Left lung (tissue), 10 donors: ENCODE measurements around the gene TMPRSS9. TPM values are rescaled to one million over a fixed set of nuclear protein-coding genes. Genes with fewer than 3 reads are reported as not detected.
A peak's percentile ranks its signal among the peaks of the same experiment; 100 is the strongest.

Experiments used
- ATAC-seq: fragments of 200-7000 bp; cut with Tn5 transposase; one replicate; pipeline ENCODE4 v1.9.1; 2020; ENCODE audit warnings: moderate library complexity
- DNase-seq, 4 donors: peaks; one replicate each; pipeline ENCODE4 v3.0.0-alpha.2; 2013 to 2020
- H3K27ac ChIP-seq, 2 donors: fragments of 200-600 bp; sonication (generic) in 1 of 2; one replicate each; pipeline versions ENCODE4 v1.5.0 to v1.8.0; 2020 to 2021
- H3K27me3 ChIP-seq, 2 donors: fragments of 200-600 bp; sonication (generic) in 1 of 2; one replicate each; pipeline versions ENCODE4 v1.5.0 to v1.8.0; 2020 to 2021
- H3K36me3 ChIP-seq, 2 donors: fragments of 200-600 bp; sonication (generic) in 1 of 2; one replicate each; pipeline versions ENCODE4 v1.5.0 to v1.8.0; 2020 to 2021
- H3K4me1 ChIP-seq, 2 donors: fragments of 200-600 bp; one replicate each; pipeline ENCODE4 v1.8.0; 2021
- H3K4me3 ChIP-seq, 2 donors: fragments of 200-600 bp; sonication (generic) in 1 of 2; one replicate each; pipeline versions ENCODE4 v1.5.0 to v1.8.0; 2020 to 2021; ENCODE audit warnings: mild to moderate bottlenecking in 1 of 2
- H3K9me3 ChIP-seq, 2 donors: fragments of 200-600 bp; sonication (generic) in 1 of 2; one replicate each; pipeline versions ENCODE4 v1.5.0 to v1.8.0; 2020 to 2021
- intact Hi-C, 2 donors: fragments of 100-400 bp; cut with DNase I; formaldehyde crosslinking; loops; one replicate each; pipeline versions ENCODE4 v1.11.2 to v1.14.2; 2022
- polyA plus RNA-seq, 6 donors: library from polyadenylated mRNA; unstranded; fragments of 120-200 nt; gene quantifications; one replicate each; pipeline ENCODE4 v1.2.1, GENCODE V29; 2013; ENCODE audit not compliant: insufficient read length in 6 of 6
- total RNA-seq, 2 donors: library from RNA; stranded (reverse); fragmentation: NEBNext Ultra II Directional; extraction: Animal tissue kit (Norgen Biotek cat#: 25700); gene quantifications; one replicate each; pipeline ENCODE4 v1.2.1, GENCODE V29; 2021
- TF ChIP-seq, protein P1 (sequence below), 2 donors: fragments of 200-600 bp; sonication (generic) in 1 of 2; IDR thresholded peaks; one replicate each; pipeline versions ENCODE4 v1.5.0 to v1.8.0; 2021; ENCODE audit warnings: antibody characterized with exemption in 2 of 2
- donor health status: DM: no; HTN: yes; CAD: no.
- donor health status: DM: no; HTN: no; CAD: no.

The TMPRSS9 gene
- total and polyA plus RNA-seq, 8 donors = 0.45 to 1.1 (median 0.49) TPM; not detected in 2

DNA sequence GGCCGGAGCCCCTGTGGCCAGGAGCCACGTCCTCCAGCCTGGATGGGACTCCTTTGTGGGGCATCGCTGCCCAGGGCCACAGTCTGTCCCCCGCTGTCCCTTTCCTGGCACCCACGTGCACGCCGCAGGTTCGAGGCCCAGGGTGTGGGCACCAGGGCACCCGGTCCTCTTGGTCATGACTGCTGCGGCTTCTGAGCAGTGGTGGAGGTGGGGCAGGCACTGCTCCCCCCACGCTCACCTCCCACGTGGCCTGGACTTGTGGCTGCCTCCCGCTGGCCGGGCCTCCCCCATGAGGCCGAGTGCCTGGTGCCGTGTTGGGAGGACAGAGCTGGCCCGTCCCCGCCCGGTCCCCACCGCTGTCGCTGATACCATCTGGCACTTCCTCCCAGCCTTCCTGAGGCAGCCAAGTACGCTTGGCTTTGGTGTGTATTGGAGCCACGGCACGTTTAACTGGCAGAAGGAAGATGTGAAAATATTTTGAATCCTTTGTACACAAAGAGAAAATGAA is 18.8 kb upstream of the TMPRSS9 start:
- peaks cover 0 to 63% of the 10 kb centered on the region in 2 donors for H3K36me3 ChIP-seq
- H3K4me3 ChIP-seq = no peak overlapping the region
- no peaks in the 10 kb centered on the region for H3K9me3 ChIP-seq
- no peak overlapping the region for H3K27ac ChIP-seq
- intact Hi-C loops = no loop called here
- peak in 1 of 4 donors; percentile 62 for DNase-seq
- ATAC-seq = no peak
- no peaks in the 10 kb centered on the region for H3K27me3 ChIP-seq
- H3K4me1 ChIP-seq = no peaks in the 10 kb centered on the region
- TF ChIP-seq, protein P1, sequence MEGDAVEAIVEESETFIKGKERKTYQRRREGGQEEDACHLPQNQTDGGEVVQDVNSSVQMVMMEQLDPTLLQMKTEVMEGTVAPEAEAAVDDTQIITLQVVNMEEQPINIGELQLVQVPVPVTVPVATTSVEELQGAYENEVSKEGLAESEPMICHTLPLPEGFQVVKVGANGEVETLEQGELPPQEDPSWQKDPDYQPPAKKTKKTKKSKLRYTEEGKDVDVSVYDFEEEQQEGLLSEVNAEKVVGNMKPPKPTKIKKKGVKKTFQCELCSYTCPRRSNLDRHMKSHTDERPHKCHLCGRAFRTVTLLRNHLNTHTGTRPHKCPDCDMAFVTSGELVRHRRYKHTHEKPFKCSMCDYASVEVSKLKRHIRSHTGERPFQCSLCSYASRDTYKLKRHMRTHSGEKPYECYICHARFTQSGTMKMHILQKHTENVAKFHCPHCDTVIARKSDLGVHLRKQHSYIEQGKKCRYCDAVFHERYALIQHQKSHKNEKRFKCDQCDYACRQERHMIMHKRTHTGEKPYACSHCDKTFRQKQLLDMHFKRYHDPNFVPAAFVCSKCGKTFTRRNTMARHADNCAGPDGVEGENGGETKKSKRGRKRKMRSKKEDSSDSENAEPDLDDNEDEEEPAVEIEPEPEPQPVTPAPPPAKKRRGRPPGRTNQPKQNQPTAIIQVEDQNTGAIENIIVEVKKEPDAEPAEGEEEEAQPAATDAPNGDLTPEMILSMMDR (IDR thresholded peaks at IDR 0.05) = no peak

DNA sequence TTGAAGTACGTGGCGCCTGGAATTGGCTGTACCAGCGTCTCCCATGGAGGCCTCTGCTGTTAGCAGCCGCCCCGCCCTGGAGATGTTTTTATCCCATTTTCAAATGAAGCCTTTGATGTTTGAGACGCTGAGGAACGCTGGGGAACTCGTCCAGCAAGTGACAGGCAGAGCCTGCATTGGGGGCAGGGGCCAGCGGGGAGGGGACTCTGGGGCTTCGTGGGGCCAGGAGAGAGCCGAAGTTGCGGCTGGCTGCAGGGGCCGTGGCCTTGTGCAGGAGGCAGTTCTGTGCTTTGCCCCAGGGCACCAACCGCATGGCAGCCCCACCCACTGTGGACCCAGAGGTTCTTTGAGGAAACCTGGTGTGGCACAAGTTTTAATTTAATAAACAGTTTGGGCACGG is 18.1 kb upstream of the TMPRSS9 start:
- H3K9me3 ChIP-seq = no peaks in the 10 kb centered on the region
- no peak for ATAC-seq
- no peak overlapping the region for H3K27ac ChIP-seq
- no peaks in the 10 kb centered on the region for H3K27me3 ChIP-seq
- no peak overlapping the region for H3K4me3 ChIP-seq
- intact Hi-C loops = no loop called here
- TF ChIP-seq, protein P1 (IDR thresholded peaks at IDR 0.05) = no peak
- peaks cover 0 to 70% of the 10 kb centered on the region in 2 donors for H3K36me3 ChIP-seq
- no peaks in the 10 kb centered on the region for H3K4me1 ChIP-seq
- peak in 2 of 4 donors; percentile 66 to 72 for DNase-seq

DNA sequence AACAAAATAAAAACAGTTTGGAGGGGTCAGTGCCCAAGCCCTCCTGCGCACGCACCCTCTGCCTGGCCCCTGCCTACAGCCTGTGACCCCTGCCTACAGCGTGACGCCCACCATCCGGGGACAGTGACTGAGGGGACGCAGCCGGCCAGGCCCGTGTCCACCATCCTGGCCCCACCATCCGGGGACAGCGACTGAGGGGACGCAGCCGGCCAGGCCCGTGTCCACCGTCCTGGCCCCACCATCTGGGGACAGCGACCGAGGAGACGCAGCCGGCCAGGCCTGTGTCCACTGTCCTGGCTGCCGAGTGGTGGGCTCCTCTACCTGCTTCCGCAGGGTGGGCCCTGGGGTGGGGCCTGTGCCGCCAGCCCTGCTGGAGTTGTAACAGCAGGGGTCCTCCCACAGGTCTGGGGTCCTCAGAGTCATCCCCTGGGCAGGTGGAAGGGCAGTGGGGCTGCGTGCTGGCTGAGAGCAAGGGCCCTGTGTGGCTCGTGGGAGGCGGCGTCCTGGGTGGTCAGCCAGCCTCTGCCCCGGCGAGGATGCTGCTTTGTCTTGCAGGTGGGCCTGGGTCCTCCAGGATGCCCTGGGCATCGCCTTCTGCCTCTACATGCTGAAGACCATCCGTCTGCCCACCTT is 17.3 kb upstream of the TMPRSS9 start:
- H3K36me3 ChIP-seq = peaks cover 0 to 62% of the 10 kb centered on the region in 2 donors
- no peak overlapping the region for H3K4me3 ChIP-seq
- TF ChIP-seq, protein P1 (IDR thresholded peaks at IDR 0.05) = no peak
- DNase-seq = peak in 1 of 4 donors; percentile 55
- ATAC-seq = no peak
- intact Hi-C loops = no loop called here
- no peak overlapping the region for H3K27ac ChIP-seq
- no peaks in the 10 kb centered on the region for H3K9me3 ChIP-seq
- H3K27me3 ChIP-seq = no peaks in the 10 kb centered on the region
- no peaks in the 10 kb centered on the region for H3K4me1 ChIP-seq

DNA sequence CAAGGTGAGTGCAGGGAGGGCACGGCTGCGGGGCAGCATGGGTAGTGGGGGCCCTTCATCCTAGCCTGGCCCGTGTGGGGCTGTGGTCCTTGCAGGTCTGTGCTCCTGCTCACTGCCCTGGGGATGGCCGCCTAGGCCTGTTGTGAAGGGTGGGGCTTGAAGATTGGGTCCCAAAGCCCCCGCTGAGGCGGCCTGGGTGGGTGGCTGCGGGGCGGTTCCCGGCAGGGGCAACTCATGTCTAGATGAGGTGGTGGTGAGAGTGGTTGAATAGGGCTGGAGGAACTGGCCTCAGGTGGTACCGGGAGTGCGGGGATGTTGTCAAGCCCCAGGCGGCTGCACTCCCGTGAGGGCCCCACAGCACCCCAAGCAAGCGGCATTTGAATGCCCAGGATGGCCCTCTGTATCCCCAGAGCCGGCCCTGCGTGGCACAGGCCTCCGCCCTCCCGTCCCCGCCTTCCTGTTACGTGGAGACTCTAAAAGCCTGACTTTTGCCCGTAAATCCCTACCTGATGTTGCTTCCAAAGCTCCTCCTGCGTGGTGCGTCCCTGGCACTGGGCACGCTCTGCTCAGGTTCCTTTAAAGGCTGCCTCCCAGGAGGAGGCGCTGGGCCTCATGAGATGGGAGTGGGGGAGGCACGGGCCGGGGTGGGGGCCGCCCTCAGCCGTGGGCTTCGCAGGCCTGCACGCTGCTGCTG is 16.6 kb upstream of the TMPRSS9 start:
- H3K4me3 ChIP-seq = no peak overlapping the region
- intact Hi-C loops = no loop called here
- TF ChIP-seq, protein P1 (IDR thresholded peaks at IDR 0.05) = no peak
- no peak overlapping the region for H3K27ac ChIP-seq
- peak in 1 of 4 donors; percentile 62 for DNase-seq
- H3K27me3 ChIP-seq = no peaks in the 10 kb centered on the region
- H3K4me1 ChIP-seq = no peaks in the 10 kb centered on the region
- no peaks in the 10 kb centered on the region for H3K9me3 ChIP-seq
- no peak for ATAC-seq
- H3K36me3 ChIP-seq = peaks cover 0 to 61% of the 10 kb centered on the region in 2 donors

DNA sequence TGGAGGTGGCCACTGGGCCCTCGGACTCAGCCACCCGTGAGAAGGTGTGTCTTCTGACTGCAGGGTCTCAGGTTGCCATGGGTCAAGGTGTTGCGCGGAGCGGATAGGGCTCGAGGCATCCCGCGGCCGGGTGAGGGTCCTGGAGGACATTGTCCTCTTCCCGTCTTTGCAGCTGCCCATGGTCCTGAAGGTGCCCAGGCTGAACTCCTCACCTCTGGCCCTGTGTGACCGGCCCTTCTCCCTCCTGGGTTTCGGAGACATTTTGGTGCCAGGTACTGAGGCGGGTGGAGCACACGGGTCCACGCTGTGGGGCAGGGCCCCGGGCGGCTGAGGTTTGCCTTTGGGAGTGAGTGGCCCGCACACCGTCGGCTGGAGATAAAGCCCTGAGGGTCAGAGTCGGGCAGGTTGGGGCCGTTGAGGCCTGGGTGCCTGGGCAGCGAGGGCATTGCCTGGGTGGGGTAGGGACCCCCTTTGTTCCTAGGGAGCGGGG is 15.6 kb upstream of the TMPRSS9 start:
- ATAC-seq = no peak

More for the DNA sequence above, 15.6 kb upstream of the TMPRSS9 start:
- TF ChIP-seq, protein P1 (IDR thresholded peaks at IDR 0.05) = no peak
- intact Hi-C loops = no loop called here
- H3K4me3 ChIP-seq = no peak overlapping the region
- no peaks in the 10 kb centered on the region for H3K9me3 ChIP-seq
- no peaks in the 10 kb centered on the region for H3K27me3 ChIP-seq
- no peak overlapping the region for H3K27ac ChIP-seq
- peaks cover 0 to 51% of the 10 kb centered on the region in 2 donors for H3K36me3 ChIP-seq
- DNase-seq = peak in 1 of 4 donors; percentile 67
- H3K4me1 ChIP-seq = no peaks in the 10 kb centered on the region
